Fibroblast of villous mesenchyme (primary cell): ENCODE data around the gene PROB1. TPM values are rescaled to one million over a fixed set of nuclear protein-coding genes. Genes with fewer than 3 reads are reported as not detected.
A peak's percentile ranks its signal among the peaks of the same experiment; 100 is the strongest.

Experiments used
- DNase-seq: peaks from one replicate; pipeline ENCODE4 v3.0.0-alpha.2; 2010; ENCODE audit warnings: low read depth
- H3K4me3 ChIP-seq: 2 replicates; pipeline ENCODE4 v1.5.1; 2011; ENCODE audit warnings: low read depth, mild to moderate bottlenecking, low read length
- total RNA-seq: library from RNA; depleted of rRNA; stranded (reverse); fragments of >200 nt; gene quantifications from 2 replicates; pipeline ENCODE4 v1.2.3, GENCODE V29; 2012
- TF ChIP-seq, protein P1 (sequence below): IDR thresholded peaks from 2 replicates; pipeline ENCODE4 v1.5.1; 2012; ENCODE audit warnings: low read depth, mild to moderate bottlenecking, low read length; ENCODE audit not compliant: insufficient read depth

PROB1 gene
- total RNA-seq, 1 donor, result 4.3 TPM

DNA sequence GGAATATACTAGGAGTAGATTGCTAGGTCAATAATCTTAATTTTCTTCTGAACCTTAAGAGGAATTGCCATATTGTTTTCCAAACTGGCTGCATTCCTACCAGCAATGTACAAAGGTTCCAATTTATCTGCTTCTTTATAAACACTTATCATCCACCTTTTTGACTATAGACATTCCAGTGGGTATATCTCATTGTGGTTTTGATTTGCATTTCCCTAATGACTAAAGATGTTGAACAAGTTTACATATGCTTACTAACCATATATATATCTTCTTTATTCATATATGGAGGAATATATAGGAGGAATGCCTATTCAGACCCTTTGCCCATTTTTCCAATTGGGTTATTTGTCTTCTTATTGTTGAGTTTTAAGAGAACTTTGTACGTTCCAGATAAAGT, 36.8 kb upstream of the PROB1 start:
- TF ChIP-seq, protein P1, sequence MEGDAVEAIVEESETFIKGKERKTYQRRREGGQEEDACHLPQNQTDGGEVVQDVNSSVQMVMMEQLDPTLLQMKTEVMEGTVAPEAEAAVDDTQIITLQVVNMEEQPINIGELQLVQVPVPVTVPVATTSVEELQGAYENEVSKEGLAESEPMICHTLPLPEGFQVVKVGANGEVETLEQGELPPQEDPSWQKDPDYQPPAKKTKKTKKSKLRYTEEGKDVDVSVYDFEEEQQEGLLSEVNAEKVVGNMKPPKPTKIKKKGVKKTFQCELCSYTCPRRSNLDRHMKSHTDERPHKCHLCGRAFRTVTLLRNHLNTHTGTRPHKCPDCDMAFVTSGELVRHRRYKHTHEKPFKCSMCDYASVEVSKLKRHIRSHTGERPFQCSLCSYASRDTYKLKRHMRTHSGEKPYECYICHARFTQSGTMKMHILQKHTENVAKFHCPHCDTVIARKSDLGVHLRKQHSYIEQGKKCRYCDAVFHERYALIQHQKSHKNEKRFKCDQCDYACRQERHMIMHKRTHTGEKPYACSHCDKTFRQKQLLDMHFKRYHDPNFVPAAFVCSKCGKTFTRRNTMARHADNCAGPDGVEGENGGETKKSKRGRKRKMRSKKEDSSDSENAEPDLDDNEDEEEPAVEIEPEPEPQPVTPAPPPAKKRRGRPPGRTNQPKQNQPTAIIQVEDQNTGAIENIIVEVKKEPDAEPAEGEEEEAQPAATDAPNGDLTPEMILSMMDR, result no peak
- DNase-seq, result no peak
- H3K4me3 ChIP-seq, result no peak overlapping the region

DNA sequence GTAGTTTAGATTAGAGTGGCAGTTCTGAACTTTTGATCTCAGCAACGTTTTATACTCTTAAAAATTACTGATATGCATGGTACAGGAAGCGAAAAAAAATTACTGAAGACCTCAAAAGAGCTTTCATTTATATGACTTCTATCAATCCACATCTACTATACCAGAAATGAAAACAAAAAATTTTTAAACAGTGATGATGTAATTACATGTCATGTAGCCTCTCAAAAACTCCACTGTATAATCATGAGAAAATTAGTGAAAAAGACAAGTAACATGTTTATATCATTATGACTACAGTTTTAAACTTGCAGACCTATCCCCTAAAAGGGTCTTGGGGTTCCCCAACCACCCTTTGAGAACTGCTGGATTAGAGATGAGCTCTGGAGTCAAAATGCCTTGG, 35.1 kb upstream of the PROB1 start:
- DNase-seq, result no peak
- TF ChIP-seq, protein P1, result no peak
- no peak overlapping the region for H3K4me3 ChIP-seq

DNA sequence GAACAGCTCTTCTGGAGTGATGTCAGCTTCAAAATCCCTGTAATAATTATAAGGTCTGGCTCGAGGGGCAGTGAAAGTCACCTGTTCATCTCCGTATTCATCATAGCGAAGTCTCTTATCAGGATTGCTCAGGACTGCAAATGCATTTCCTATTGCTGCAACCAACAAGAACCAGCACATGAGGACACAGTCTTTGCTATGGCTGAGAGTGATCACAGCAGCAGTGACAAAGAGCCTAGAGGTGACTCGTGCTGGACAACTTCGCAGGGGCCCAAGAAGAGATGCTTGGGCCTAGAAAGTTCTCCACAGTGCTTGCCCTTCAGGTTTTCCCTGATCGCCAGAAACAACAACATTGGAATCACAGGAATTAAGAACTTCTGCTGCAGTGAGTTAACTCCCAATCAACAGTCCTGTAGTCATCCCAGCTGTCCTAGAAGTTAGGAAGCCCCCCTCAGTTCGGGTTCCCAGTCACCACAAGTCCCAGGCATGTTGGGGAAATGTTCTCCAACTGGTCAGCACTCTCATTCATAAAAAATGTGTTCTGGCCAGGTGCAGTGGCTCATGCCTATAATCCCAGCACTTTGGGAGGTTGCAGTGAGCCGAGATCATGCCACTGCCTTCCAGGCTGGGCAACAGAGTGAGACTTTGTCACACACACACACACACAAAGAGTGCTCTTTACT, 31.4 kb upstream of the PROB1 start:
- TF ChIP-seq, protein P1, result no peak
- DNase-seq, result peak; percentile 25
- H3K4me3 ChIP-seq, result no peak overlapping the region

DNA sequence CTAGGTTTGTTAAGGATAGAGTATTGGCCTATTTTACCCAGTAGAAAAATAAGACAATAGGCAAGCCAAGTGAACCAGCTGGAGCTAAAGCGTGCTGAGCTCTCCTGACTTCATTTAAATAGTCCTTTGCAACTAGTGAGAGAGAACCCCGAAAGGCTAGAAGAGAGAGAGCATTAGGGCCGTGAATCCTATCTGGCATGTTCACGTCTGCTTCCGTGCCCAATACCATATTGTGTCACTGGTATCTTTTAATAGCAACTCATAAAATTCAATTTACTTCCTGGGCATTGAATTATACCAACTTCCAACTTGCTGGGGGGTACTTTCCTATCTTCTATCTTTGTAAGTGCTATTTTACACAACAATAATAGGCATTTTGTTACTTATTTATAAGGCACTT, 30.6 kb upstream of the PROB1 start:
- H3K4me3 ChIP-seq, result no peak overlapping the region
- DNase-seq, result no peak
- TF ChIP-seq, protein P1, result no peak

DNA sequence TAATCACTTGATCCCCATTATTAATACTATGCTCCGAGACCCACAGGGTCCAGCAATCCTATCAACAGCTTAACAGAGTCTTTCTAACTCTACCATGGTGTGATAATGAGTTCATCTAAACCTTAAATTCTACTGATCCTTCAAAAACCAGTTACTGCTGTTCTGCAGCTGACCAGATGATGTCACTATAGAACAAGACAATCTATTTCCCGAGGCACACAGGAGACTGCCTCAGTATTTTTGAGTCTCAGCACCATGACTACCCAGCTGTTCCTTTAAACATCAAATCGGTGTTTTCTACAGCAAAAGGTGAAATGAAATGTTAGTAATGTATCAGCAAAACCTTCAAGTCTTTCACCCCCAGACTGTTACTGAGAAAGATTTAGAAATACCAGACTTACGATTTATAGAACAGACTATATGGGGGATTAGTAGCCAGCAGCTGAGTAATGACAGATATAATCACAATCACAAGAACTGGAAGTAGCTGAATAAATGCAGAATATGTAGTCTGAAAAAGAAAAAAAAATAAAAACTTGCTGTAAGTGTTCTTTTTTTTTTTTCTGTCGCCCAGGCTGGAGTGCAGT, 27.5 kb upstream of the PROB1 start:
- DNase-seq, result peak; percentile 76
- no peak overlapping the region for H3K4me3 ChIP-seq
- TF ChIP-seq, protein P1, result peak; percentile 95

DNA sequence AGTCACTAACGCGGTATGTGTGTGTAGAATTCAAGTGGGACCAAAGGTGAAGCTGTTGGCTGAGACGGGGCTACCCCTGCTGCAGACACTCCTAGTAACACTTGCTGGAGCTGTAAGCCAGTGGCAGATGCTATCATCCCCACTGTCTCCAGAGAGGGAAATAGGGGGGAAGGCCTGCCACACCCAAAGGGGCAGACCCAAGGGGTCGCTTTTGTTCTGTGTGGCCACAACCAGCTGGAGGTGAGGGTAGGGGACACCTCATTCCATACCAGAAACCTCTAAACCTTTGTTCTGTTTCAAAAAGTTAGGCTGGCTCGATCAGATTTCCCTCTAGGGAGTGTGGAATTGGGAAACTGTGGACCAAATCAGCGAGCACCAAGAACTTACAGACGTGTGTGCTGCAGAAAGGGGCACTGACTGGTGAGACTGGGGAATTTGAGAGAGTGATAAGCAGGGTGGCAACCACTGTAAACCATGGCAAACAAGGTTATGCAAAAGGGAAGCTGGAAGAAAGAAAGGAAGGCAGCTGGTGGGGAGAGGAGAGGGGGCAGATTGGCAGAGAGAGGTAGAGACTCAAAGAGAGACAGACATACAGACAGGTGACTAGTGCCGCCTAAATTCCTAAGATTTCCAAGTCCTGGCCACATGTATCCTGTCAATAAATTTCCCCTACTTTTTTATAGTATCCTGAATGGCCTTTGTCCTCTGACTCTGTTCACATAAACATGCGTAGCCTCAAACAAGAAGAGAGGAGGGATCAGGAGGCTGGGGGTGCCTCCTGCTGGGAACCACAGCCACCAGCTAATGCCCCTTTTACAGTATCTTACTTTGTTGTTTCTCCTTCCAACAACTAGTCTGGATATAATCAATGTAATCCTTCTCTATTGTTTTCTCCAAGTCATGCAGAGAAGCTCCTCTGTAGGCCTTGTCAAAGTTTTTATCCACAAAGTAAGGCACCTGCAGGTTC, 24.6 kb upstream of the PROB1 start:
- TF ChIP-seq, protein P1, result no peak
- no peak overlapping the region for H3K4me3 ChIP-seq
- DNase-seq, result no peak
